ENCODE data around the gene PIK3CD. TPM values are rescaled to one million over a fixed set of nuclear protein-coding genes. Genes with fewer than 3 reads are reported as not detected.

Gene PIK3CD
- polyA plus RNA-seq, 1 of the 3 experiments (the other 2 are of a cell fraction) = 6.0 TPM

DNA sequence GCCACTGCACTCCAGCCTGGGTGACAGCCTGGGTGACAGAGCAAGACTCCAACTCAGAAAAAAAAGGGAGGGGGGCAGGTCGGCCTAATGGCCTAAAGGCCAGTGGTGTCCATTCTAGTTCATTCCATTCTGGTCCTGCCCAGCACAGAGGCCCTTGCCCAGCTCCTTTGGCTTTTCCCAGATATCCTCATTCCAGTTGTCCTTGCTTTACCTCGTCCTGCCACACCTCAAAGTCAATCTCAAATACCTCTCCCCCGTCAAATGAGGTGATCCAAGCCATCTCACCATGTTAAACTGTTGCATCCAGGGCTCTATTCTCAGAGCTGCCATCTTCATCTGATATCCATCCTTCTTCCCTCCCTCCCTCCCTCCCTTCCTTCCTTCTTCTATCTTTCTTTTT, 19.9 kb upstream of the PIK3CD start:
- Histone ChIP-seq H3K4me2 (no peak overlapping the region), H3K27me3 (ENCODE audit: insufficient read depth) (no peaks in the 10 kb centered on the region), H3K9me3 (no peaks in the 10 kb centered on the region), H4K20me1 (ENCODE audit: insufficient read depth) (no peaks in the 10 kb centered on the region), H3K79me2 (ENCODE audit: insufficient read depth) (no peaks in the 10 kb centered on the region), H3K9me2 (no peaks in the 10 kb centered on the region), H3K36me3 (replicated peaks in 1 of 2; ENCODE audit: control insufficient read depth in 1 of 2, insufficient read depth in 2 of 2, low read length in 1 of 2) (no peaks in the 10 kb centered on the region), H3K4me1 (ENCODE audit: control insufficient read depth in 1 of 2, insufficient read depth in 2 of 2, low read depth in 1 of 2, low read length in 1 of 2) (no peaks in the 10 kb centered on the region; a peak in 1 of 4 replicates), H2AFZ (ENCODE audit: low read depth) (no peak overlapping the region), H3K9ac (no peak overlapping the region), H3K4me3 (ENCODE audit: low read depth in 2 of 2, low read length in 1 of 2) (no peak overlapping the region), H3F3A (replicated peaks; ENCODE audit: insufficient read depth) (no peaks in the 10 kb centered on the region), H3K27ac (ENCODE audit: low read depth in 2 of 2, low read length in 1 of 2) (no peak overlapping the region)
- ChIA-PET CTCF (interaction anchor here (1.2 to 1.6 kb wide), 3 partner anchors 16 to 244 kb away, joined by 3 to 4 read pairs (median 4); partner anchors contain the start of gene PIK3CD), POLR2A (no interaction called here)
- WGBS (ENCODE audit: low lambda C conversion rate) = 56% methylated on average over 2 of the region's 3 CpGs
- TF ChIP-seq PBX3 (IDR thresholded peaks at IDR 0.05) (no peak), YY1 (IDR thresholded peaks at IDR 0.05; ENCODE audit: low read depth) (no peak), TAF1 (IDR thresholded peaks at IDR 0.05; ENCODE audit: borderline replicate concordance, low read depth, low read length) (no peak)
- DNase-seq = no peak

- WGBS (ENCODE audit: low lambda C conversion rate) = 76% methylated on average over 6 of the region's 6 CpGs
Observed at GRCh38 chr1:9633493-9633892, 18.0 kb upstream of the PIK3CD start.

More at GRCh38 chr1:9633493-9633892, 18.0 kb upstream of the PIK3CD start:
- no peak overlapping the region for H3K9ac ChIP-seq
- no peak overlapping the region for H3K4me3 ChIP-seq (ENCODE audit: low read depth in 2 of 2, low read length in 1 of 2)
- no peaks in the 10 kb centered on the region for H4K20me1 ChIP-seq (ENCODE audit: insufficient read depth)
- H3K9me2 ChIP-seq = no peaks in the 10 kb centered on the region
- no peaks in the 10 kb centered on the region for H3K4me1 ChIP-seq (ENCODE audit: control insufficient read depth in 1 of 2, insufficient read depth in 2 of 2, low read depth in 1 of 2, low read length in 1 of 2)
- H3K27me3 ChIP-seq (ENCODE audit: insufficient read depth) = no peaks in the 10 kb centered on the region
- no peak overlapping the region for H2AFZ ChIP-seq (ENCODE audit: low read depth)
- TF ChIP-seq TEAD4 (IDR thresholded peaks at IDR 0.05; ENCODE audit: borderline replicate concordance, insufficient read depth) (no peak), POLR2AphosphoS5 (IDR thresholded peaks at IDR 0.05; ENCODE audit: low read depth, low read length) (no peak), RFX5 (IDR thresholded peaks at IDR 0.05; ENCODE audit: low read length) (no peak), NRF1 (IDR thresholded peaks at IDR 0.05; ENCODE audit: low read depth, low read length) (no peak), SIN3A (IDR thresholded peaks at IDR 0.05; ENCODE audit: borderline replicate concordance, low read depth, low read length) (no peak), MEF2A (IDR thresholded peaks at IDR 0.05; ENCODE audit: borderline replicate concordance, low read depth) (no peak), CTCF (IDR thresholded peaks at IDR 0.05) (no peak)
- CTCF ChIA-PET = no interaction called here
- DNase-seq = no peak
- POLR2A ChIA-PET = no interaction called here
- no peak overlapping the region for H3K4me2 ChIP-seq
- H3F3A ChIP-seq (replicated peaks; ENCODE audit: insufficient read depth) = no peaks in the 10 kb centered on the region
- no peaks in the 10 kb centered on the region for H3K36me3 ChIP-seq (replicated peaks in 1 of 2; ENCODE audit: control insufficient read depth in 1 of 2, insufficient read depth in 2 of 2, low read length in 1 of 2)
- H3K79me2 ChIP-seq (ENCODE audit: insufficient read depth) = no peaks in the 10 kb centered on the region
- no peak overlapping the region for H3K27ac ChIP-seq (ENCODE audit: low read depth in 2 of 2, low read length in 1 of 2)
- no peaks in the 10 kb centered on the region for H3K9me3 ChIP-seq

Data from SK-N-SH (cell line).